Lung (tissue), 12 donors: ENCODE data around the gene IL1RAP. TPM values are rescaled to one million over a fixed set of nuclear protein-coding genes. Genes with fewer than 3 reads are reported as not detected.
A peak's percentile ranks its signal among the peaks of the same experiment; 100 is the strongest.

ENCODE experiments used
- ATAC-seq: fragments of 200-7000 bp; cut with Tn5 transposase; one replicate; pipeline ENCODE4 v1.9.1; 2020; ENCODE audit warnings: moderate number of reproducible peaks; ENCODE audit not compliant: insufficient read depth, low FRiP score
- DNase-seq, 3 donors: peaks; one replicate each; pipeline ENCODE4 v3.0.0-alpha.2; 2013 to 2017
- H3K27ac ChIP-seq, 2 donors: one replicate each; pipeline ENCODE4 v1.5.1; 2013; ENCODE audit warnings: mild to moderate bottlenecking in 2 of 2, moderate library complexity in 2 of 2, control low read depth in 1 of 2, inconsistent platforms in 1 of 2, low read depth in 1 of 2, low read length in 1 of 2
- H3K27me3 ChIP-seq, 3 donors: one replicate each; pipeline ENCODE4 v1.5.1; 2013; ENCODE audit warnings: low read length in 2 of 3; ENCODE audit not compliant: control insufficient read depth in 3 of 3, insufficient read depth in 3 of 3
- H3K36me3 ChIP-seq, 4 donors: one replicate each; pipeline ENCODE4 v1.5.1; 2013; ENCODE audit warnings: low read length in 4 of 4, mild to moderate bottlenecking in 1 of 4, moderate library complexity in 1 of 4; ENCODE audit not compliant: control insufficient read depth in 4 of 4, insufficient read depth in 4 of 4
- H3K4me1 ChIP-seq, 5 donors: one replicate each; pipeline ENCODE4 v1.5.1; 2013; ENCODE audit warnings: low read length in 5 of 5, mild to moderate bottlenecking in 2 of 5, moderate library complexity in 1 of 5; ENCODE audit not compliant: control insufficient read depth in 5 of 5, insufficient read depth in 5 of 5
- H3K4me3 ChIP-seq: one replicate; pipeline ENCODE4 v1.5.1; 2013; ENCODE audit warnings: mild to moderate bottlenecking, control low read depth, moderate library complexity
- H3K9ac ChIP-seq, 2 donors: one replicate each; pipeline ENCODE4 v1.5.1; 2013; ENCODE audit warnings: low read length in 2 of 2, control low read depth in 1 of 2; ENCODE audit not compliant: insufficient read depth in 1 of 2
- H3K9me3 ChIP-seq, 4 donors: one replicate each; pipeline ENCODE4 v1.5.1; 2013; ENCODE audit warnings: low read length in 3 of 4, mild to moderate bottlenecking in 1 of 4, moderate library complexity in 1 of 4; ENCODE audit not compliant: control insufficient read depth in 4 of 4, insufficient read depth in 3 of 4
- CTCF ChIP-seq: IDR thresholded peaks from 2 replicates; pipeline ENCODE4 v1.5.1; 2012; ENCODE audit warnings: mild to moderate bottlenecking; ENCODE audit errors: control extremely low read depth, extremely low read depth
- WGBS, 2 donors: extraction: QIAGEN DNeasy Blood & Tissue Kit; methylation state at CpG; one replicate each; pipeline ENCODE4 v1.1.7; 2013; 5-methylcytosine and 5-hydroxymethylcytosine counted together
- polyA plus RNA-seq, 2 donors: library from polyadenylated mRNA; stranded (reverse); fragments of 200-250 nt; gene quantifications; one replicate each; pipeline ENCODE4 v1.2.1, GENCODE V29; 2013
- total RNA-seq, 2 donors: library from RNA; depleted of rRNA in 1 of 2; stranded (reverse); fragments of >200 nt in 1 of 2; gene quantifications; one replicate each; pipeline ENCODE4 v1.2.1, GENCODE V29; 2014 to 2021
- donor health status: control.
- donor health status: control.
- donor health status: Bipolar disorder and iron deficiency.
- donor health status: healthy.
- donor health status: DM: yes; HTN: yes; CAD: no.

The IL1RAP gene
- total and polyA plus RNA-seq, 4 donors = 3.2 to 34.2 (median 26.8) TPM

GRCh38 chr3:190588570-190588969 lies 74.7 kb downstream of the IL1RAP start:
- TF ChIP-seq CTCF = no peak
- DNase-seq (no peak), ATAC-seq (no peak)
- Histone ChIP-seq H3K9ac (no peak overlapping the region), H3K27ac (no peak overlapping the region), H3K27me3 (no peaks in the 10 kb centered on the region), H3K4me3 (no peak overlapping the region), H3K36me3 (no peaks in the 10 kb centered on the region), H3K4me1 (peaks cover 0 to 12% (median 6%) of the 10 kb centered on the region in 5 donors), H3K9me3 (no peaks in the 10 kb centered on the region)
- WGBS, 2 donors = 32 to 57% methylated on average over 2 of the region's 2 CpGs

DNA sequence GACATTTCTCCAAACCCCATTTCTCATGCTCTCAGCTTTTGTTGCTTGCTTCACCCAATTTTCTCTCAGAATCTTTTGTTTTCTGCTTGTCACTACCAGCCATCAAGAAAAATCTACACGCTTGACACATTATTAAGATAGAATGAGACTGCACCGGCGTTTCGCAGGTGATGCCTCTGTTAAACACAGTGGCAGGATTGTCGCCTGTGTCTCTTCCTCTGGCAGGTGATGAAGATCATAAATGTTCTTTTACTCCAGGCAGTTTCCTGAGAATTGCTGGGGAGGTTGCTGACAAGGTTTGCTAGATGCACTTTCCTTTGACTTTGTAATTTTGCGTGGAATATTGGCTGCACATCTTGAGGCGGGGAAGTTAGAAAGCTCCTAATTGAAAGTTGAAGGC lies 75.4 kb downstream of the IL1RAP start:
- no peak for TF ChIP-seq CTCF
- Histone ChIP-seq H3K27me3 (no peaks in the 10 kb centered on the region), H3K9ac (no peak overlapping the region), H3K9me3 (no peaks in the 10 kb centered on the region), H3K4me1 (peaks cover 0 to 16% (median 6%) of the 10 kb centered on the region in 5 donors), H3K36me3 (no peaks in the 10 kb centered on the region), H3K4me3 (no peak overlapping the region), H3K27ac (no peak overlapping the region)
- DNase-seq (no peak), ATAC-seq (no peak)
- WGBS, 2 donors = 90 to 96% methylated on average over 7 of the region's 7 CpGs

DNA sequence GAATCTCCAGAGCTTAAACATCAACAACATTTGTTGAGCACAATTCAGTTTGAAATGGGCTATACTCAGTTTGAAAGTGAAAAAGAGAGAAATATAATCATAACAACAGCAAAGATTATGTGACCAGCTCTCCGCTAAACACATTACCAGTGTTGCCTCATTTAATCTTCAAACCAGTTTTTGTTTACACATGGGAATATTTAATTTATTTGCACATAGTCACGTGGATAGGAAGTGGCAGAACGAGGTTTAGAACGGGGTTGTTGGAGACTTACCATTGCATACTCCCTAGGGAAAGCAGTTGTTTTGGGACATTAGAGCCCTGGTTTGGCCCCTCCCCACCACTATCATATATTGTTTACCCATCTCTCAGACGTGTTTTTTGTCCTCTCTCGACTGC lies 77.2 kb downstream of the IL1RAP start:
- WGBS, 2 donors = 56 to 72% methylated on average over 6 of the region's 6 CpGs
- peak in 1 of 3 donors; percentile 30 for DNase-seq
- Histone ChIP-seq H3K9me3 (no peaks in the 10 kb centered on the region), H3K27me3 (no peaks in the 10 kb centered on the region), H3K4me1 (peaks cover 0 to 16% (median 3%) of the 10 kb centered on the region in 5 donors), H3K27ac (no peak overlapping the region), H3K9ac (no peak overlapping the region), H3K4me3 (no peak overlapping the region), H3K36me3 (no peaks in the 10 kb centered on the region)
- no peak for ATAC-seq
- TF ChIP-seq CTCF = no peak

DNA sequence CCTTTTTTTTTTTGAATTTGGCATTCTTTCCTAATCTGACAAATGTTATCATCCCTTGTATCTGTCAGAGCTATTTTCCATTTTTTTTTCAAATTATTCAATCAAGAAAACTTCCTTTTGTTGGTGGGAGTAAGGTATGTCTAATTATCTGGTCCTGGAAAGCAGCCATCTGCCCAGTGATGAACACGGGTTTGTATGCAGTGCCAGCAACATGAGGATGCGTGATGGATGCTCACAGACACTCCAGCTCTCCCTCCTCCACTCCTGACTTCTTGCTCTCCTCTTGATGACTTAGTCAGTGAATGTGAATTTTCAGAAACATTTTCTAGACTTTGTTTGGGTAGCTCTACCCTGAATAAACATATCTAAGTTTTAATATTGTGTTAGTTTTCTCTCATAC lies 79.2 kb downstream of the IL1RAP start:
- no peak overlapping the region for H3K27ac ChIP-seq
- H3K4me3 ChIP-seq = no peak overlapping the region
- no peak overlapping the region for H3K9ac ChIP-seq
- no peak for TF ChIP-seq CTCF
- H3K36me3 ChIP-seq = no peaks in the 10 kb centered on the region
- peaks cover 0 to 14% (median 2%) of the 10 kb centered on the region in 5 donors for H3K4me1 ChIP-seq
- H3K9me3 ChIP-seq = no peaks in the 10 kb centered on the region
- WGBS, 2 donors = 85 to 86% methylated on average over 2 of the region's 2 CpGs
- no peaks in the 10 kb centered on the region for H3K27me3 ChIP-seq
- DNase-seq (no peak), ATAC-seq (no peak)
